Activated CD4-positive, alpha-beta T cell treated with anti-CD3 and anti-CD28 coated beads for 4 hours (primary cell): Measurements from ENCODE around the gene ASIC4.

Source experiments
- DNase-seq, 2 donors: peaks; one replicate each; pipeline ENCODE4 v3.0.0-alpha.2; 2020

The ASIC4 gene

DNA sequence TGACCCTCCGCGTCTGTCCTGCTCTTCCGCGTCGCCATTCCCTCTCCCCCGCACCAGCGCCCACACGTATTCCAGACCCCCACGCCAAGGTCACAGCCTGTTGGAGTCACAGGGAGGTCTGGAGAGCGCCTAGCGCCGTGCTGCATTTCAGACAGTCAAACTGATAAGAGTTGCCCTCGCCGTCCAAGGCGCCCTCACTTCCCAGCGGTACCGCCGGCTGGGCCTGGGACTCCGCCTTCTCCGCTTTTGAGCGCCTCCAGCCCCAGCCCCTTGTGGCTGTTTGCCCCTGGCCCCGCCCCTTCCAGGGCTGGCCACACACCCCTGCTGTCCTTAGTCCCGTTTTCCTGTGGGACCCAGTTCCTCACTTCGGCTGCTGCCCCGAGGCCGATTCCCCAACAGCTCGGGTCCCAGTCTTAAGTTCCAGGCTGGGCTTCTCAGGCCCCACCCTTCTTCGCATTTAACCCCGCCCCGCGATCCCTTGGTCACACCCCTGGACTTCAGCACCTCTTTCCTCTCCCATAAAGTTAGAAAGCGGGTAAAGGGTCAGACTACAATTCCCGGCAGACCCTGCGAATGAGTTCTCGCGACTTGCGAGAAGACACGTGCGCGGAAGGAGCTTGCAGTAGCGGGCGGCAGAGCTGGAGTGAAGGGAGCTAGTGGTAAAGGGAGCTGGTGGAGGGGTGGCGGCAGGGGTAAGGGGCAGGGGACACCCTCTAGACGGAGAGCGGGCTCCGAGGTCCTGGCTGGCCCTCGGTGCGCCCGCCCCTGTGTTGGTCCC, 15.8 kb upstream of the ASIC4 start, which contains the start of gene GMPPA:
TSS of gene GMPPA (plus strand) at position 612 of the 778 bp plus-strand sequence. CDS start 1,085 bp downstream, outside the sequence.
- DNase-seq, result peak; percentile 90 to 93

DNA sequence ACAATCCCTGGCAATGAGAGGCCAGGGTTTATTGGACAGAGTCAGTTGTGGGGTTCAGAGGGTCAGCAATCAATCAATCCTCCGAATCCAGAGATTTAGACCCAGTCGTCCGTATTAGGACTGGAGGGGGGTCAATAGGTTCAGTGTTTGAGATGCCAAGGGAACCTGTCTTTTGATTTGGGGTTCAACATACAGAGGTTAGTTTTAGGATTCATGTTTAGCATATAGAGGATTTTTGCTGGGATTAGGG, 15.3 kb upstream of the ASIC4 start:
- no peak for DNase-seq

- no peak for DNase-seq
These were observed 14.7 kb upstream of the ASIC4 start for GRCh38 chr2:219499555-219499954.

GRCh38 chr2:219500135-219500534, 14.1 kb upstream of the ASIC4 start:
- no peak for DNase-seq

DNA sequence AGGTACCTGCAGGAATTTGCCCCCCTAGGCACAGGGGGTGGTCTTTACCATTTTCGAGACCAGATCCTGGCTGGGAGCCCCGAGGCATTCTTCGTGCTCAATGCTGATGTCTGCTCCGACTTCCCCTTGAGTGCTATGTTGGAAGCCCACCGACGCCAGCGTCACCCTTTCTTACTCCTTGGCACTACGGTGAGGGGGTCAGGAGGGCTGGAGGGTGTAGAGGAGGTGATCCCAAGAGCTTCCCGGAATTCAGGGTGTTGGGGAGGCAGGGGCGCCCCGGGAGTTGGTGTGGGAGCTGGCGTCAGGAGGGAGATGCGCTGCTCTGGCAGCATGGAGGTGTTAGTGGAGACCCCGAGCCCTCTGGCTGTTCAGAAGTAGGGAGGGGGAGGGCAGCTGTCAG, 12.4 kb upstream of the ASIC4 start:
- no peak for DNase-seq

DNA sequence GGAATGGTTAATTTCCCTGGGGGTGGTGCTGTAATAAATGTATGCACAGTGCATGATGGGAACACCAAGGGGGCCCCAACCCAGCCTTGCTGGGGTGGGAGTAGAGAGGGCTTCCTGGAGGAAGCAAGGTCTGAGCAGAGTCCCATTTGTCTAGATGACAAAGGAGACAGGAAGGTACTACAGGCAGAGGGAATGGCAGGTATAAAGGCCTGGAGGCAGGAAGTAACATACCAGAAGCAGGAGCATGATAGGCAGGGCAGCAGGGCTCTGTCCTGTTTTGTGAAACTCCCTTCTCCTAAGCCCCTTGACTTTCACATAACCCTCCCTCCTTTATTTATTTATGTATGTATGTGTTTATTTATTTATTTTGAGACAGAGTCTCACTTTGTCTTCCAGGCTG, 11.7 kb upstream of the ASIC4 start:
- no peak for DNase-seq

DNA sequence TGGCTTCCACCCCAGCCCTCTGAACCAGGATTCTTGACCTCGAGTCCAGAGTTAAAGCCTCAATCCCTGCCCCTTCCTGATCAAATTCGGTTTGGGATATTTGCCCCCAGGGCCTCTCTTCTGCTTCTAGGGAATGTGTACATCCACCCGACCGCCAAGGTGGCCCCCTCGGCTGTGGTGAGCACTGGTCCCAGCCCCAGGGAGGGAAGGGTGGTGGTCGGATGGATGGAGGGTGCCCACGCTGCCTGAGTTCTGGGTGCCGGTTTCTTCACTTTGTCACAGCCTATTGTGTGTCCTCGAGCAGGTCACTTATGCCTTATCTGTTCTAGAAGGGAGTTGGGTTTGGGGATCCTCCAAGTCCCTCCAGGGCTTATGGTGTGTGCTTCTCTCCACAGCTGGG, 8.7 kb upstream of the ASIC4 start:
- DNase-seq, result no peak

GRCh38 chr2:219506153-219506801, 8.0 kb upstream of the ASIC4 start:
- DNase-seq, result no peak

DNA sequence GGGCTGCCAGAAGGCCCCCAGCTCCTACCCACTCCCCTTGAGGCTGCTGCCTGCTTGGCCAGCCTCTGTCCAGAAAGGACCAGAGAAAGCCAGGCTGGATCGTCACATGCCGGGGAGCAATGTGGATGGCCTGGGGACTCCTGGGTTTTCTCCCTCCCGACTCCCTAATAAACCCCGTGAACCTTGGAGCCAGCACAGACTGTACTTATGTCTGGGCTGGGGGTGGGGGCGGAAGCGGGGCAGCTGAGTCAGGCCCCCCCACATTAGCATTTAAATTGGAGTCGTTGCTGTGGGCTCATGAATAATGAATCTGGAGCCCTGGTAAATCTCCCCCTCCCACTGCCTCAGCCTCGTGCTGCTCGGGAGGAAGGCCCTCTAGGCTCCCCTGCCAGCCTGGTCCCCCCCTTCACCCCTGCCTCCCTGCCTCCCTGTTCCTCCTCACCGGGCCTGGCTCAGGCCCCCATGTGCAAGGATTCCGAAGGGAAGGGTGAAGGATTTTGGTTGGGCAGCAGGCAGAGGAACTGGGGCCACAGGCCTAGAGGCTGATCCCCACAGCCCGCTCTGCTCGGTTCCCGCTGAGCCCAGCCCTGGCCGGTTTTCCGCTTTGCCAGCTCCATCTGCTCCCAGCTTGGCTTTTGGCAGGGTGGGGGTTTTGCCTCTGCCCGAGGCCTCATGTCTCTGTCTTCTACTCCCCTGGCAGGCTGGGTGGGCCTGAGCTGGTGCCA, 7.3 kb upstream of the ASIC4 start:
- no peak for DNase-seq

- no peak for DNase-seq
These were observed 6.5 kb upstream of the ASIC4 start for GRCh38 chr2:219507581-219508443.

DNA sequence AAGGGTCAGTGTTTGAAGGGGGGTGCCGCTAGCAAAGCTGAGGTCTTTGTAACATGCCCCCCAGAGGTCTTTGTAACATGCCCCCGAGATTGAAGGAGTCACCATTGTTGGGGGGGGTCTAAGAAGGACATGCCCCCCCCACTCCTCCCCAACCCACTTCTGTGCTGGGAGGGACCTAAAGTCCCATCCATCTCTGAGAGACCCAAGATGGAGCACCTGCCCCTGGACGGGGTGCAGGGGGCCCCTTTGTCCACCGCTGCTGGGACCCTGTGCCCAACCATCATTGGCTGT, 5.9 kb upstream of the ASIC4 start:
- DNase-seq, result no peak

GRCh38 chr2:219508971-219509779, 5.1 kb upstream of the ASIC4 start:
- no peak for DNase-seq

GRCh38 chr2:219509780-219510511, 4.3 kb upstream of the ASIC4 start:
- DNase-seq, result peak; percentile 35 to 41

GRCh38 chr2:219510512-219511135, 3.7 kb upstream of the ASIC4 start:
- no peak for DNase-seq

DNA sequence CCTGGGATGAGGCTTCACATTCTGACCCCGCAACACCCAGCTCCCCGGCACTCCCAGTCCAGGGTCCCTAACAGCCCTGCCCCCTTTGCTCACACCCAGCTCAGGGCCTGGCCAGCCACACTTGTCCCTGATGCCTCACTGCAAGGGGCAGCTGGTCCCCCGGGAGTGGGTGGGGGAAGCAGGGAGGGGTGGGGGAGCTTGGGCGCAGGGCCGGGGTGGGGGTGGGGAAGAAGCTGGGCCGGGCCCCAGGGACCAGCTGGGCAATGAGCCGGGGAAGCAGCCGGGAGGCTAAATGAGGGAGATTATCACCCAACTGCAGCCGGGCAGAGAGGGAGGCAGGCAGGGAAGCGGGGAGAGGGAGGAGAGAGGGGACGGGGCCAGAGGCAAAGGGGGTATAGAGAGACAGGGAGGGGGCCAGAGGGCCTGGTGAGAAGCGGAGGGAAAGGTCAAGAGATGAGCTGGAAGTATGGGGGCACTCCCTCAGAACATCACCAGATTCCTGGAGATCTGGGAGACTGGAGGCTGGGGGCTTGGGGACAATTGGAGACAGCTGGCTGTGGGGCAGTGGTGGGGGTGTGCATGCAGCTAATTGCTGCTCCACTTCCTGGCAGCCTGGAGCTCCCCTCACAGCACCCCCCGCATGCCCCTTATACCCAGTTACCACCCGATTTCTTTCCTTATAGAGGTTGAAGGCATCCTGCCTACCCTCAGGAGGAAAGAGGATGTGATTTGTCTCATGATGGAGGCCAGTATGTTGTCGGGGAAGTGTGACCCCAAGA, 2.5 kb upstream of the ASIC4 start:
- DNase-seq, result no peak

GRCh38 chr2:219512524-219513216, 1.6 kb upstream of the ASIC4 start:
- DNase-seq, result no peak

- DNase-seq, result no peak
These were observed 495 bp upstream of the ASIC4 start for GRCh38 chr2:219513787-219514186.

DNA sequence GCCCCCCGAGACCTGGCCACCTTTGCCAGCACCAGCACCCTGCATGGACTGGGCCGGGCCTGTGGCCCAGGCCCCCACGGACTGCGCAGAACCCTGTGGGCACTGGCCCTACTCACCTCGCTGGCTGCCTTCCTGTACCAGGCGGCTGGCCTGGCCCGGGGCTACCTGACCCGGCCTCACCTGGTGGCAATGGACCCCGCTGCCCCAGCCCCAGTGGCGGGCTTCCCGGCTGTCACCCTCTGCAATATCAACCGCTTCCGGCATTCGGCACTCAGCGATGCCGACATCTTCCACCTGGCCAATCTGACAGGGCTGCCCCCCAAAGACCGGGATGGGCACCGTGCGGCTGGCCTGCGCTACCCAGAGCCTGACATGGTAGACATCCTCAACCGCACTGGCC, 554 bp downstream of the ASIC4 start:
- no peak for DNase-seq

DNA sequence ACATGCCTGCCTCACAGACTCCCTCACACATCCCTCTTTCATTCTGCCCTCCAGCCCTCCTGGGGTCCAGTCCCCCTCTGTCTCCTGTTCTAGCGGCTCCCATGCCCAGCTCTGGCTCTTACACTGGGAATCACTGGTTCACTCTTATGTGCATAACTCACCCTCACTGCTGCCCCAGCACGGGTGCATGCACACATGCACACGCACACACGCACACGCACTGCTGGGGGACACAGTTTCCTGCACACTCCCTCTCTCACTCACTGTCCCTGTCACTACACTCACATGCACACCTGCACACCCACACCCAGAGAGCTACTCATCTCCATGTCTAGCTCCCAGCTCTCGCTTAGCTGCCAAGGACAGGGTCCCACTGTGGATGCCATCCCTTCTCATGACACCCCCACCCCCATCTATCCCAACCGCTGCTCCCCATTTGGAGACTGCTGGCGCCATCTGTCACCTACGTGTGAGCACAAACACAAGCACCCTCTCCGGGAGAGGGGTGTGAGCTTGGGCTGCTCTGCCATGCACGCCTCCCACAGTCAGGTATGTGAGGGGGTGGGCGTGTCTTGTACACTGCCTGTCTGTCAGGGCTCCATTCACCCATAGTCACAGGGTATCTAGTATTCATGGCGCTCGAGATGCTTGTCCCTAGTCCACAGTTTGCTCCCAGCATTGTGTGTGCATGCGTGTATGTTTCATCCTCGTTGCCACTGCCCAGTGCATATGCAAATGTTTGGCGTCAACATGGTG, 1.8 kb downstream of the ASIC4 start:
- DNase-seq, result no peak
